ENCODE measurements around the gene DDX59.

DDX59 gene

GRCh38 chr1:200669314-200670241 lies at the start of gene DDX59:
Gene DDX59 (minus strand): TSS chr1:200669907. CDS start chr1:200666740, 3,167 bp downstream.
- TF ChIP-seq JUND (IDR thresholded peaks at IDR 0.05; ENCODE audit: low read depth), result peak; percentile 57; the same call in 1 of the 2 replicates
- in situ Hi-C loops (cut with HindIII; ENCODE audit: low pct_unique_long_range_greater_than_20kb, low sequenced_read_pairs), result no loop called here
- DNase-seq (ENCODE audit: low read depth in 1 of 2, low spot score in 1 of 2), result peak; percentile 91 to 99

GRCh38 chr1:200714504-200715187 lies 44.9 kb upstream of the DDX59 start:
- no peak for TF ChIP-seq JUND (IDR thresholded peaks at IDR 0.05; ENCODE audit: low read depth)
- no peak for DNase-seq (ENCODE audit: low read depth in 1 of 2, low spot score in 1 of 2)
- in situ Hi-C loops (cut with HindIII; ENCODE audit: low pct_unique_long_range_greater_than_20kb, low sequenced_read_pairs), result no loop called here

GRCh38 chr1:200710166-200710565 lies 40.5 kb upstream of the DDX59 start:
- no peak for DNase-seq (ENCODE audit: low read depth in 1 of 2, low spot score in 1 of 2)

GRCh38 chr1:200708769-200709168 lies 39.1 kb upstream of the DDX59 start:
- no peak for DNase-seq (ENCODE audit: low read depth in 1 of 2, low spot score in 1 of 2)
- TF ChIP-seq JUND (IDR thresholded peaks at IDR 0.05; ENCODE audit: low read depth), result no peak
- in situ Hi-C loops (cut with HindIII; ENCODE audit: low pct_unique_long_range_greater_than_20kb, low sequenced_read_pairs), result no loop called here

More at GRCh38 chr1:200710166-200710565, 40.5 kb upstream of the DDX59 start:
- in situ Hi-C loops (cut with HindIII; ENCODE audit: low pct_unique_long_range_greater_than_20kb, low sequenced_read_pairs), result no loop called here
- no peak for TF ChIP-seq JUND (IDR thresholded peaks at IDR 0.05; ENCODE audit: low read depth)

GRCh38 chr1:200708161-200708560 lies 38.5 kb upstream of the DDX59 start:
- no peak for DNase-seq (ENCODE audit: low read depth in 1 of 2, low spot score in 1 of 2)
- TF ChIP-seq JUND (IDR thresholded peaks at IDR 0.05; ENCODE audit: low read depth), result no peak

GRCh38 chr1:200707116-200707515 lies 37.4 kb upstream of the DDX59 start:
- no peak for TF ChIP-seq JUND (IDR thresholded peaks at IDR 0.05; ENCODE audit: low read depth)
- in situ Hi-C loops (cut with HindIII; ENCODE audit: low pct_unique_long_range_greater_than_20kb, low sequenced_read_pairs), result no loop called here
- no peak for DNase-seq (ENCODE audit: low read depth in 1 of 2, low spot score in 1 of 2)

More at GRCh38 chr1:200708161-200708560, 38.5 kb upstream of the DDX59 start:
- in situ Hi-C loops (cut with HindIII; ENCODE audit: low pct_unique_long_range_greater_than_20kb, low sequenced_read_pairs), result no loop called here

- TF ChIP-seq JUND (IDR thresholded peaks at IDR 0.05; ENCODE audit: low read depth), result no peak
- DNase-seq (ENCODE audit: low read depth in 1 of 2, low spot score in 1 of 2), result no peak
- in situ Hi-C loops (cut with HindIII; ENCODE audit: low pct_unique_long_range_greater_than_20kb, low sequenced_read_pairs), result no loop called here
These were observed 36.6 kb upstream of the DDX59 start for GRCh38 chr1:200706111-200706814.

- no peak for DNase-seq (ENCODE audit: low read depth in 1 of 2, low spot score in 1 of 2)
- in situ Hi-C loops (cut with HindIII; ENCODE audit: low pct_unique_long_range_greater_than_20kb, low sequenced_read_pairs), result no loop called here
- no peak for TF ChIP-seq JUND (IDR thresholded peaks at IDR 0.05; ENCODE audit: low read depth)
These were observed 35.3 kb upstream of the DDX59 start for GRCh38 chr1:200704986-200705500.

GRCh38 chr1:200699871-200700270 lies 30.2 kb upstream of the DDX59 start:
- in situ Hi-C loops (cut with HindIII; ENCODE audit: low pct_unique_long_range_greater_than_20kb, low sequenced_read_pairs), result no loop called here

GRCh38 chr1:200694738-200695137 lies 25.0 kb upstream of the DDX59 start:
- no peak for TF ChIP-seq JUND (IDR thresholded peaks at IDR 0.05; ENCODE audit: low read depth)
- in situ Hi-C loops (cut with HindIII; ENCODE audit: low pct_unique_long_range_greater_than_20kb, low sequenced_read_pairs), result no loop called here
- DNase-seq (ENCODE audit: low read depth in 1 of 2, low spot score in 1 of 2), result no peak

More at GRCh38 chr1:200699871-200700270, 30.2 kb upstream of the DDX59 start:
- no peak for TF ChIP-seq JUND (IDR thresholded peaks at IDR 0.05; ENCODE audit: low read depth)
- no peak for DNase-seq (ENCODE audit: low read depth in 1 of 2, low spot score in 1 of 2)

GRCh38 chr1:200693327-200693726 lies 23.6 kb upstream of the DDX59 start:
- in situ Hi-C loops (cut with HindIII; ENCODE audit: low pct_unique_long_range_greater_than_20kb, low sequenced_read_pairs), result no loop called here
- no peak for DNase-seq (ENCODE audit: low read depth in 1 of 2, low spot score in 1 of 2)
- no peak for TF ChIP-seq JUND (IDR thresholded peaks at IDR 0.05; ENCODE audit: low read depth)

- in situ Hi-C loops (cut with HindIII; ENCODE audit: low pct_unique_long_range_greater_than_20kb, low sequenced_read_pairs), result no loop called here
- no peak for TF ChIP-seq JUND (IDR thresholded peaks at IDR 0.05; ENCODE audit: low read depth)
- DNase-seq (ENCODE audit: low read depth in 1 of 2, low spot score in 1 of 2), result no peak
These were observed 22.6 kb upstream of the DDX59 start for GRCh38 chr1:200692316-200692715.
